HCT116 (cell line): ENCODE measurements around the gene SOWAHB. TPM values are rescaled to one million over a fixed set of nuclear protein-coding genes. Genes with fewer than 3 reads are reported as not detected.

ENCODE experiments used
- ATAC-seq: fragments of 200-7000 bp; cut with Tn5 transposase; 2 replicates; pipeline ENCODE4 v1.9.1; 2020; ENCODE audit warnings: mild to moderate bottlenecking, moderate library complexity
- BruUV-seq: library from RNA; stranded (reverse); fragments of 400-500 nt; replicated peaks from 2 replicates; lab custom pipeline; 2021; lab: Mats Ljungman, UMichigan
- CTCF ChIA-PET: fragments of 300-600 bp; sonication (Branson Sonifier 250); formaldehyde crosslinking; loops from one replicate; lab custom pipeline; 2021; ENCODE audit warnings: antibody characterized with exemption; lab: Charles Lee
- POLR2A ChIA-PET: fragments of 300-600, 350-600 bp; sonication (Branson Sonifier 250); formaldehyde crosslinking; loops from one replicate; lab custom pipeline; 2021; ENCODE audit warnings: antibody characterized with exemption; lab: Charles Lee
- RAD21 ChIA-PET, 2 experiments: fragments of 300-600 bp; sonication (Branson Sonifier 250); formaldehyde crosslinking; loops; one replicate each; lab custom pipeline; 2023; ENCODE audit warnings: low total read pairs in 2 of 2; ENCODE audit not compliant: uncharacterized antibody in 2 of 2, unreplicated experiment in 2 of 2, low non-redundant PET in 1 of 2; lab: Charles Lee
- DNase-seq: peaks from one replicate; pipeline ENCODE4 v3.0.0-alpha.2; 2010; ENCODE audit warnings: low read depth, low spot score
- H2AFZ ChIP-seq: fragments of 200-600 bp; shearing (Covaris generic), sonication (generic); 2 replicates; pipeline ENCODE4 v1.6.1; 2017; ENCODE audit warnings: low read depth, mixed run types, mixed read lengths, antibody characterized with exemption, low read length; ENCODE audit not compliant: poor library complexity, severe bottlenecking
- H3K27ac ChIP-seq: 2 replicates; pipeline ENCODE4 v1.5.1; 2012; ENCODE audit warnings: low read depth, low read length
- H3K27me3 ChIP-seq: fragments of 200-600 bp; sonication (generic); 2 replicates; pipeline ENCODE4 v1.6.1; 2016; ENCODE audit warnings: mixed run types, low read length, mixed read lengths; ENCODE audit not compliant: insufficient read depth
- H3K36me3 ChIP-seq, 2 experiments: fragments of 200-500 bp in 1 of 2; fragments of 200-600 bp in 1 of 2; sonication (Bioruptor generic) in 1 of 2; sonication (generic) in 1 of 2; 2 replicates each; pipeline versions ENCODE4 v1.5.1 to v1.6.1; 2014 to 2016; ENCODE audit warnings: low read length in 2 of 2, inconsistent platforms in 1 of 2, mixed read lengths in 1 of 2, mixed run types in 1 of 2; ENCODE audit not compliant: insufficient read depth in 2 of 2, control insufficient read depth in 1 of 2
- H3K4me1 ChIP-seq, 2 experiments: fragments of 200-600 bp in 1 of 2; sonication (generic) in 1 of 2; 2 replicates each; pipeline versions ENCODE4 v1.5.1 to v1.6.1; 2012 to 2017; ENCODE audit warnings: low read length in 2 of 2, inconsistent platforms in 1 of 2, mild to moderate bottlenecking in 1 of 2, mixed read lengths in 1 of 2, mixed run types in 1 of 2, moderate library complexity in 1 of 2; ENCODE audit not compliant: insufficient read depth in 2 of 2, control insufficient read depth in 1 of 2
- H3K4me2 ChIP-seq: fragments of 200-600 bp; sonication (generic); 2 replicates; pipeline ENCODE4 v1.6.1; 2017; ENCODE audit warnings: mixed run types, low read length, mixed read lengths
- H3K4me3 ChIP-seq, 2 experiments: fragments of 200-600 bp in 1 of 2; sonication (generic) in 1 of 2; replicated peaks in 1 of 2; 2 replicates each; pipeline ENCODE4 v1.5.1; 2011 to 2016; ENCODE audit warnings: low read length in 2 of 2, control low read depth in 1 of 2, low read depth in 1 of 2, mild to moderate bottlenecking in 1 of 2, mixed read lengths in 1 of 2, mixed run types in 1 of 2
- H3K79me2 ChIP-seq: fragments of 200-600 bp; sonication (generic); 2 replicates; pipeline ENCODE4 v1.6.1; 2017; ENCODE audit warnings: mild to moderate bottlenecking, mixed run types, low read length, moderate library complexity, mixed read lengths; ENCODE audit not compliant: insufficient read depth
- H3K9ac ChIP-seq: fragments of 200-600 bp; sonication (generic); 2 replicates; pipeline ENCODE4 v1.6.1; 2016; ENCODE audit warnings: low read length, mixed read lengths
- H3K9me2 ChIP-seq: fragments of 200-600 bp; sonication (generic), shearing (Covaris generic); 2 replicates; pipeline ENCODE4 v1.6.1; 2017; ENCODE audit warnings: mixed run types, mild to moderate bottlenecking, moderate library complexity; ENCODE audit not compliant: insufficient read depth
- H3K9me3 ChIP-seq, 2 experiments: fragments of 200-500 bp in 1 of 2; fragments of 200-600 bp in 1 of 2; sonication (Bioruptor generic) in 1 of 2; sonication (generic) in 1 of 2; 2 replicates each; pipeline ENCODE4 v1.6.1; 2014 to 2017; ENCODE audit warnings: low read length in 2 of 2, mixed read lengths in 2 of 2, inconsistent platforms in 1 of 2, low read depth in 1 of 2, mild to moderate bottlenecking in 1 of 2, mixed run types in 1 of 2, moderate library complexity in 1 of 2; ENCODE audit not compliant: control insufficient read depth in 1 of 2, insufficient read depth in 1 of 2
- H4K20me1 ChIP-seq: fragments of 200-600 bp; sonication (generic), shearing (Covaris generic); 2 replicates; pipeline ENCODE4 v1.6.1; 2017; ENCODE audit warnings: mixed run types, mild to moderate bottlenecking, moderate library complexity; ENCODE audit not compliant: insufficient read depth
- CEBPB ChIP-seq: IDR thresholded peaks from 2 replicates; pipeline ENCODE4 v1.6.1; 2012; ENCODE audit warnings: low read depth
- EGR1 ChIP-seq: IDR thresholded peaks from 2 replicates; pipeline ENCODE4 v1.6.1; 2012; ENCODE audit warnings: low read depth
- ELF1 ChIP-seq: IDR thresholded peaks from 2 replicates; pipeline ENCODE4 v1.6.1; 2012; ENCODE audit warnings: low read depth, borderline replicate concordance
- EZH2phosphoT487 ChIP-seq: fragments of 200-600 bp; IDR thresholded peaks from 2 replicates; pipeline ENCODE4 v1.6.1; 2018; ENCODE audit warnings: antibody characterized with exemption, borderline replicate concordance
- FOSL1 ChIP-seq: IDR thresholded peaks from 2 replicates; pipeline ENCODE4 v1.6.1; 2012; ENCODE audit warnings: low read depth
- JUND ChIP-seq: IDR thresholded peaks from 2 replicates; pipeline ENCODE4 v1.6.1; 2012
- MAX ChIP-seq: IDR thresholded peaks from 2 replicates; pipeline ENCODE4 v1.6.1; 2012
- POLR2A ChIP-seq: IDR thresholded peaks from 2 replicates; pipeline ENCODE4 v1.7.0; 2011; ENCODE audit warnings: borderline replicate concordance; ENCODE audit not compliant: insufficient read depth, insufficient read length; ENCODE audit errors: extremely low read depth
- POLR2AphosphoS5 ChIP-seq: IDR thresholded peaks from 2 replicates; pipeline ENCODE4 v1.6.1; 2011; ENCODE audit warnings: mild to moderate bottlenecking, low read depth, low read length, moderate library complexity
- RAD21 ChIP-seq: IDR thresholded peaks from 2 replicates; pipeline ENCODE4 v1.6.1; 2012; ENCODE audit warnings: low read depth, mild to moderate bottlenecking
- SIN3A ChIP-seq: IDR thresholded peaks from 2 replicates; pipeline ENCODE4 v1.6.1; 2012; ENCODE audit warnings: low read depth
- SP1 ChIP-seq: IDR thresholded peaks from 2 replicates; pipeline ENCODE4 v1.6.1; 2012; ENCODE audit warnings: low read depth
- TCF7L2 ChIP-seq: IDR thresholded peaks from 2 replicates; pipeline ENCODE4 v1.7.0; 2011; ENCODE audit warnings: borderline replicate concordance, inconsistent platforms; ENCODE audit not compliant: insufficient read depth, insufficient read length; ENCODE audit errors: extremely low read depth
- YY1 ChIP-seq: IDR thresholded peaks from 2 replicates; pipeline ENCODE4 v1.6.1; 2011; ENCODE audit warnings: low read length, low read depth, moderate library complexity, mild to moderate bottlenecking; ENCODE audit not compliant: insufficient replicate concordance; ENCODE audit errors: extremely low read depth
- ZBTB33 ChIP-seq: IDR thresholded peaks from 2 replicates; pipeline ENCODE4 v1.6.1; 2011; ENCODE audit warnings: mild to moderate bottlenecking, low read length, moderate library complexity; ENCODE audit not compliant: insufficient replicate concordance; ENCODE audit errors: extremely low read depth
- ZNF274 ChIP-seq: fragments of 200-500 bp; sonication (Bioruptor generic); IDR thresholded peaks from 2 replicates; pipeline ENCODE4 v1.6.1; 2014; ENCODE audit warnings: mild to moderate bottlenecking, low read depth, low read length, inconsistent platforms
- intact Hi-C: fragments of 100-400 bp; cut with micrococcal nuclease; formaldehyde crosslinking; loops from 2 replicates; pipeline ENCODE4 v1.10.0; 2022
- total RNA-seq: library from RNA; stranded (reverse); gene quantifications from one replicate; pipeline ENCODE4 v1.2.1, GENCODE V29; 2021; ENCODE audit not compliant: unreplicated experiment
- TF ChIP-seq, protein P1 (sequence below), 3 experiments: fragments of 200-600 bp in 1 of 3; sonication (generic) in 1 of 3; IDR thresholded peaks in 2 of 3; conservative IDR thresholded peaks in 1 of 3; 2 replicates each; pipeline ENCODE4 v1.5.1; 2012 to 2017; ENCODE audit warnings: low read depth in 2 of 3, low read length in 2 of 3, antibody characterized with exemption in 1 of 3, borderline replicate concordance in 1 of 3, control low read depth in 1 of 3, mild to moderate bottlenecking in 1 of 3, mixed read lengths in 1 of 3, mixed run types in 1 of 3, moderate library complexity in 1 of 3; ENCODE audit not compliant: insufficient read depth in 1 of 3
- TF ChIP-seq, protein P2 (sequence below): IDR thresholded peaks from 2 replicates; pipeline ENCODE4 v1.6.1; 2012; ENCODE audit warnings: low read depth

SOWAHB gene
- total RNA-seq, 1 experiment from 2014 or later = 3.0 TPM

DNA sequence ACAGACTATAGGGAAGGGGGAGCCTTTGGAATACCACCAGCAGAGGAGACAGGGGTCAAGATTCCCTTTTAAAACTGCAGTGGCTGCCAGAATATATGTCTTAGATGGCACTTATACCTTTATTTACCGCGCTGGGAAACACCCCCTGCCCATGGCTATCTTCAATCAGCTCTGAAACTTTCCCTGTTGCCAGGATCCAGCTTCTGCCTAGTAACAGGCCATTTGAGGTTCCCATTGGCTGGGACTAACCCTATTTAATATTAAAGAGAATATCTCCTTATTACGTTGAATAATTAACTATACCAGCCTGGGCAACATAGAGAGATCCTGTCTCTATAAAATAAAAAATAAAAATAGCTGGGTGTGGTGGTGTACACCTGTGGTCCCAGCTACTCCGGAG lies 23.8 kb downstream of the SOWAHB start:
- Histone ChIP-seq H3K27me3 (no peaks in the 10 kb centered on the region), H3K79me2 (no peaks in the 10 kb centered on the region), H3K9me2 (no peaks in the 10 kb centered on the region), H3K36me3 (no peaks in the 10 kb centered on the region), H2AFZ (no peak overlapping the region), H3K4me3 (no peak overlapping the region), H3K4me1 (no peaks in the 10 kb centered on the region), H3K9me3 (no peaks in the 10 kb centered on the region), H3K4me2 (no peak overlapping the region), H4K20me1 (no peaks in the 10 kb centered on the region), H3K9ac (no peak overlapping the region), H3K27ac (no peak overlapping the region)
- CTCF ChIA-PET = no interaction called here
- no peak for TF ChIP-seq YY1
- no peak for TF ChIP-seq POLR2A
- no peak for TF ChIP-seq EZH2phosphoT487
- no peak for TF ChIP-seq ELF1
- TF ChIP-seq RAD21 = no peak
- TF ChIP-seq FOSL1 = no peak
- no peak for TF ChIP-seq SP1
- TF ChIP-seq CEBPB = no peak
- TF ChIP-seq POLR2AphosphoS5 = no peak
- no peak for TF ChIP-seq SIN3A
- no peak for TF ChIP-seq ZNF274
- no peak for TF ChIP-seq EGR1
- TF ChIP-seq TCF7L2 = no peak
- no peak for TF ChIP-seq MAX
- TF ChIP-seq, protein P1, sequence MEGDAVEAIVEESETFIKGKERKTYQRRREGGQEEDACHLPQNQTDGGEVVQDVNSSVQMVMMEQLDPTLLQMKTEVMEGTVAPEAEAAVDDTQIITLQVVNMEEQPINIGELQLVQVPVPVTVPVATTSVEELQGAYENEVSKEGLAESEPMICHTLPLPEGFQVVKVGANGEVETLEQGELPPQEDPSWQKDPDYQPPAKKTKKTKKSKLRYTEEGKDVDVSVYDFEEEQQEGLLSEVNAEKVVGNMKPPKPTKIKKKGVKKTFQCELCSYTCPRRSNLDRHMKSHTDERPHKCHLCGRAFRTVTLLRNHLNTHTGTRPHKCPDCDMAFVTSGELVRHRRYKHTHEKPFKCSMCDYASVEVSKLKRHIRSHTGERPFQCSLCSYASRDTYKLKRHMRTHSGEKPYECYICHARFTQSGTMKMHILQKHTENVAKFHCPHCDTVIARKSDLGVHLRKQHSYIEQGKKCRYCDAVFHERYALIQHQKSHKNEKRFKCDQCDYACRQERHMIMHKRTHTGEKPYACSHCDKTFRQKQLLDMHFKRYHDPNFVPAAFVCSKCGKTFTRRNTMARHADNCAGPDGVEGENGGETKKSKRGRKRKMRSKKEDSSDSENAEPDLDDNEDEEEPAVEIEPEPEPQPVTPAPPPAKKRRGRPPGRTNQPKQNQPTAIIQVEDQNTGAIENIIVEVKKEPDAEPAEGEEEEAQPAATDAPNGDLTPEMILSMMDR (IDR thresholded peaks at IDR 0.05 in 2 of 3, conservative IDR thresholded peaks at IDR 0.05 in 1 of 3; ENCODE audit: borderline replicate concordance in 1 of 3, insufficient read depth in 1 of 3, low read depth in 2 of 3, low read length in 2 of 3) = no peak
- no peak for TF ChIP-seq ZBTB33
- TF ChIP-seq, protein P2, sequence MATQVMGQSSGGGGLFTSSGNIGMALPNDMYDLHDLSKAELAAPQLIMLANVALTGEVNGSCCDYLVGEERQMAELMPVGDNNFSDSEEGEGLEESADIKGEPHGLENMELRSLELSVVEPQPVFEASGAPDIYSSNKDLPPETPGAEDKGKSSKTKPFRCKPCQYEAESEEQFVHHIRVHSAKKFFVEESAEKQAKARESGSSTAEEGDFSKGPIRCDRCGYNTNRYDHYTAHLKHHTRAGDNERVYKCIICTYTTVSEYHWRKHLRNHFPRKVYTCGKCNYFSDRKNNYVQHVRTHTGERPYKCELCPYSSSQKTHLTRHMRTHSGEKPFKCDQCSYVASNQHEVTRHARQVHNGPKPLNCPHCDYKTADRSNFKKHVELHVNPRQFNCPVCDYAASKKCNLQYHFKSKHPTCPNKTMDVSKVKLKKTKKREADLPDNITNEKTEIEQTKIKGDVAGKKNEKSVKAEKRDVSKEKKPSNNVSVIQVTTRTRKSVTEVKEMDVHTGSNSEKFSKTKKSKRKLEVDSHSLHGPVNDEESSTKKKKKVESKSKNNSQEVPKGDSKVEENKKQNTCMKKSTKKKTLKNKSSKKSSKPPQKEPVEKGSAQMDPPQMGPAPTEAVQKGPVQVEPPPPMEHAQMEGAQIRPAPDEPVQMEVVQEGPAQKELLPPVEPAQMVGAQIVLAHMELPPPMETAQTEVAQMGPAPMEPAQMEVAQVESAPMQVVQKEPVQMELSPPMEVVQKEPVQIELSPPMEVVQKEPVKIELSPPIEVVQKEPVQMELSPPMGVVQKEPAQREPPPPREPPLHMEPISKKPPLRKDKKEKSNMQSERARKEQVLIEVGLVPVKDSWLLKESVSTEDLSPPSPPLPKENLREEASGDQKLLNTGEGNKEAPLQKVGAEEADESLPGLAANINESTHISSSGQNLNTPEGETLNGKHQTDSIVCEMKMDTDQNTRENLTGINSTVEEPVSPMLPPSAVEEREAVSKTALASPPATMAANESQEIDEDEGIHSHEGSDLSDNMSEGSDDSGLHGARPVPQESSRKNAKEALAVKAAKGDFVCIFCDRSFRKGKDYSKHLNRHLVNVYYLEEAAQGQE = no peak
- TF ChIP-seq JUND = no peak
- POLR2A ChIA-PET = no interaction called here
- DNase-seq (no peak), ATAC-seq (peak; percentile 59; the same call in 1 of the 2 replicates)
- RAD21 ChIA-PET = no interaction called here
- intact Hi-C loops = no loop called here
- no TSS peak for BruUV-seq
